DMS79 (cell line): ENCODE measurements around the gene DCTN3.

ENCODE experiments used
- DNase-seq: peaks from one replicate; lab custom pipeline; 2025; lab: John Stamatoyannopoulos, UW

Gene DCTN3

GRCh38 chr9:34623374-34624235 is 3.3 kb upstream of the DCTN3 start:
- no peak for DNase-seq

- DNase-seq = no peak
Measured at GRCh38 chr9:34615132-34615531, 5.2 kb downstream of the DCTN3 start.

DNA sequence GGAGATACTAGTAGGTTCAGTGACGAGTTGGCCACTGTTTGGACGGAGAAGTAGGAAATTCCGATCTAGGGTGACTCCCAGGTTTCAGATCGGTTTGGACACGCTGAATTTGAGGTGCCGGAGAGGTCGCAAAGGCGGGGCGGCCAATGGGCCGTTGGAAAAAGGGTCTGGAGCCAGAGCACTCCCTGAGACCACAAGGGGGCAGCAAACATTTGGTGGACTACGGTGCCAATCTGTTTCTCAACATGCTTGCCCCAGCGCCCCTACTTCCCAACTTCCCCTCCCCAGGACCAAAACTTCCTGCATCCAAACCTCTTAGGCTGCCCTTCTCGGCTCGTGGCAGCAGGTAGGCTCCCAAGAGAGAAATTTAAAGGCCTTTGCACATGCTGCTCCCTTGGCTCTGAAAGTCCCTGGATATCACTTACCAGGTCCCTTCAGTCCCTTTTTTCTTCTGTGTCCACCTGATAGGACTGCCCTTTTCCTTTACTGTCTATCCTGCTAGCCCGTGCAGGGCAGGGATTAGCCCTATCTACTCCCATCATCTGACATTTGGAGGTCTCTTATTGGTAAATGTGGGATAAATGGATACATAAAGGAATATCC is 7.4 kb downstream of the DCTN3 start:
- DNase-seq = peak; percentile 46

DNA sequence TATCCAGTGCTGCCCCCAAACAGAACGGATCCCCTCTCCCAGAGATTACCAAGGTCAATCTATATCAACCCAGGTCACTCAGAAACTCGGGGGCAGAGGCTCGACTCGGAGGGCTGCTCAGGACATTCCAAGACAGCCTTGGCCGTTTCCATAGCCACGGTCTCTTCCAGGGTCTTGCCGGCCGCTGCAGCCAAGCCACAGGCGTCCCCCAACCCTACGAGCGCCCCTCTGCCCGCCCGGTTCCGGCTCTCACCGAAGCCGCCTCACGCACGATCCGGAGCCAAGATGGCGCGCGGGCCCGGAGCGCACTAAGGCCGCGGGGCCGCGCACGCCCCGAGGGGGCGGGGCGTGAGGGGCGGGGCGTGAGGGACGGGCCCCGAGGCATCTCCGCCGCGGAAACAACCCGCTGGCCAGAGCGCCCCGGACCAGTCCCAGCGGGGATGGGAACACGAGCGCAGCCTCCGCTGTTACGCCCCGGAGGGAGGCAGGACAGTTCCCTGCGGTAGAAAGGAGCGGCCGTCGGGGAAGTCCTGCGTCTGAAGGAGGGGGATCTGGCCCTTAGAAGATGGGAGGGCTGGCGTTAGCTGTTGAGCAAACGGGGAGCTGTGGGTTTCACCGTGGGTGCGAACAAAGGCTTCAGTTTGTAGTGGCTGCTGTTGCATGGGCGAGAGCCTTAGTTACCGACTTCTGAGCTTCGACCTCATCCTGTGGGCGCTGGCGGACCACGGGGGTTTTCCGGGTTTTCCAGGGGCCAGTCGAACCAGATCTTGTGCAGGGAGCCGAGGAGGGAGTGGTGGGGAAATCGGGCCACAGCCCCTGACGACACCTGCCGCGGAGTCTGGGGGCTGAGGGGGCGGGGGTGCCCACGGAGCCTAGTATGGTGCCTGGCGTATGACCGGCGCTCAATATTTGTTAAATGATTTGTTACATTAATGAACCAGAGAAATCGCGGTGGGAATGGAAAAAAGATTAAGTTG is 8.2 kb downstream of the DCTN3 start, which contains the start of gene RPP25L:
RPP25L (minus strand) TSS at position 287 of the 977 bp plus-strand sequence. CDS start 801 bp downstream, outside the sequence.
- DNase-seq = peak; percentile 48

DNA sequence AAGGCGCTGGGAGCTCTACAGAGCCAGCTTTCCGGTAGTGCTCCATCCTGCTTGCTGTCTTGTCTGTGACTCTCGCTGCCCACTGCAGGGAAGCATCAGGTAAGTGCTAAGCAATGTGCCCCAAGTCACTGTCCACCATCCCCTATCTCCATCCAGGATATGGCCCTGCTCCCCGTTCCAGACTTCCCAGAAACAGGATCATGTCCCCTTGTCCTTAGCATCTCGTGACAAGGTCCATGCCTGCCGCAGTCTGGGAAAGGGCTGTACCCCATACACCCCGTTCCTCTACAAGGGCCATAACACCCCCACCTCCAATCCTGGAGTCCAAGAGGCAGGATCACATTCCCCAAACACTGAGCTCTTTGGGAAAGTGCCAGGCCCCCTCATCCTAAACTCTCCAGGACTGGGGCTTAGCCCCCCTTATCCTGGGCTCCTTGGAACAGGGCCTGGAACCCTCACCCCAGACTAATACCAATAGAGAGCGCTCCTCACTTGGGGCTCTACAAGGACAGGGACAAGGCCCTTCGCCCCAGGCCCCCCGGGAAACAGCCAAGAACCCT is 9.0 kb downstream of the DCTN3 start:
- DNase-seq = no peak

- no peak for DNase-seq
Measured at GRCh38 chr9:34610434-34611206, 9.7 kb downstream of the DCTN3 start.

GRCh38 chr9:34607331-34607730 is 13.0 kb downstream of the DCTN3 start:
- DNase-seq = no peak

GRCh38 chr9:34606905-34607304 is 13.4 kb downstream of the DCTN3 start:
- DNase-seq = no peak

DNA sequence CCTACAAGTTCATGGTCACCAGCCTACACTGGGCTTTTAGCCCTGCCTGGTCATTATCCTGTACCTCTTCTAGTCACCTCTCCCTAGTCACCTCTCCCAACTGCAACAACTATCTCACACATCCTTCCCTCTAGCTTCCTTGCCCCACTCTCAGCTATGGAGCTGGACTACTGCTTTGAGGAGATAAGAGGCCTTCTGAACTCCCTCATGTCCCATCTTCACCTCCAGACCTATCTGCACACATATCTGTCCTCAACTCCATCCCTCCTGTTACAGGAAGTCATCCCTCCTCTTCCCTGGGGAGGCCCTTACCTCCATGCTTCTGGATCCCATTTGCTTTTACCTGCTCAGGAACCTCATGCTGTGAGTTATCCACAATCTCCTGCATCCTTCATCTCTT is 14.1 kb downstream of the DCTN3 start:
- DNase-seq = no peak

- DNase-seq = peak; percentile 67
Measured at GRCh38 chr9:34603610-34604231, 16.6 kb downstream of the DCTN3 start.

- DNase-seq = no peak
Measured at GRCh38 chr9:34601937-34602573, 18.2 kb downstream of the DCTN3 start.

DNA sequence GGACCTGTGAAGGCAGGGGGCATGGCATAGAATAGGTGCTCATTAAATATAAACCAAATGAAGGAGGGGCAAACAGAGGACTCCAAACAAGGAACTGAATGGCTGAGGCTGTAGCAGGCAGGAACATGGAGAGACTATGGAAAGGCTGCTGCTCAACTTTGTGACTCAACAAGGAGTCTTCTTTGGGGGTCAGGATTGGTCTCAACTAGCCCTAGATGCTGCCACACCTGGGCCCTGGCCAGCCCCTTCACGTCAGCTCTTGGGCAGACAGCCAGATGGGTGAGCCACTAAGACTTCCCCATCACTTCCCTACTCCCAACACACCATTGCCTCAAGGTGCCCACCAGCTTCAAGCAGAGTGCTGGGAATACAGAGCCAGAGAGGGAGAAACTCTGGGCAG is 19.4 kb downstream of the DCTN3 start:
- no peak for DNase-seq

GRCh38 chr9:34599546-34599945 is 20.7 kb downstream of the DCTN3 start:
- no peak for DNase-seq

DNA sequence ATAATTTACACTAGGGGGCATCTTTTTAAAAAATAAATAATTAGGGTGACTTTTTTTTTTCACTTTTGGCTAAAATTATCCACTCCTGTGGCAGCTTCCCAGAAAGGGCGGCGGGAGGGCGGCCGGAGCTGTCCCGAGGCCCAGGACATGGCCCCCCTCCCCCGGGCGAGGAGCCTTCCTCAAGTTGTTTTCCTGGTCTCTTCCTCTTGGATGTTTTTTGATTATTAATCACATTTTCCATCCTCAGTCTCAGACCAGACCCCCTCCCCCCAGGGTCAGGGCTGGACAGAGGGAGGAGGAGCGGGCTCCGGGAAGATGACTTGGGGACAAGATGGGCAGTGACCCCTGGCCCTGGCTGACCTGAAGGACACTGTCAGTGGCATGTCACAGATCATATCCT is 26.1 kb downstream of the DCTN3 start:
- no peak for DNase-seq

GRCh38 chr9:34592895-34593601 is 27.2 kb downstream of the DCTN3 start:
- DNase-seq = no peak

DNA sequence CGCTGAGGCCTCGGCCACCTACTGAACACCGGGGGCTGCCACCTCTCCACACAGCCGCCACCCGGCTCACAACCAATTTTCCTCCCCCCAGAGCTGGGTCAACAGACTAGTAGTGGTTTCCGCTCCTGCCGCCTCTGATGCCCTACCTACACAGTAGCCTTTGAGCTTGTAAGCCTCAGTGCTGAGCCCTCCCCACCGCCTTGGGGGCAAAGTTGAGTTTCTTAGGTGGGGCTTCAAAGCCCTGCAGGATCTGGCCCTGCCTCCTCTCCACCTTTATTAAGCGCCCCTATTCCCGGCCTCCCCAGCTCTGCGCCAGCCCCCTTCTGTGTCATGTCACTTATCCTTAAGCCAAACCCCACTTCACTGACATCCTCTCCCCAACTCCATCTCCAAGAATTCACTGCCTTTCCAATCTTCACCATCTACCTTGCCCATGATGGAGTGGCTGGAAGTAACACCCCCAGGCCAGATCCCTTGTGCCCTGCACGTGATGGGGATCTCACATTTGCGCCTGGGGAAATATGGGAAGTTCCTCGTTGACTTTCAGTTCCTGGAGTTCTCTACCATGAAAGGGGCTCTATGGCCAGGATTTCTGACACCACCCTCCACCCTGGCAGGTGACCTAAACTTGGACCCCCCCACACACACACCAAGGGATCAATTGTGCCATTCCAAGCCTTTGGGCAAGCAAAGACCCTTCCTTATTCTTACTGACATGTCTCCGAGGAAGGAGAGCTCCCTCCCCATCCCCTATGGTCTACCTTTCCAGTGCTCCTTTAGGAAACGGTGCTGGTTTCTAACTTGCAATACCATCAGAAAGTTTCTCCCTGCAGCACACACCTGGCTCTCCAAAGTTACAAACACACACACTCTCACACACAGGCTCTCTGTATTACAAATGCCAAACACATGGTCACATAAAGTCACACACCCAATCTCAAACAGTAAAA is 28.1 kb downstream of the DCTN3 start:
- DNase-seq = no peak

- no peak for DNase-seq
Measured at GRCh38 chr9:34591248-34591916, 28.9 kb downstream of the DCTN3 start.
